Central memory CD8-positive, alpha-beta T cell (primary cell): ENCODE measurements around the gene INSL3.
"Not testable (repeated sequence)": the region's sequence is repeated elsewhere in the genome, so short reads cannot be mapped to it uniquely, and the experiment has no call there.

Source experiments
- ATAC-seq: fragments of 150-1000 bp; cut with Tn5 transposase; replicated peaks from 2 replicates; pipeline ENCODE4 v1.10.0; 2022; ENCODE audit warnings: mild to moderate bottlenecking, moderate FRiP score, moderate number of reproducible peaks; ENCODE audit not compliant: poor library complexity, severe bottlenecking; ENCODE audit errors: extremely low read depth
- DNase-seq, 2 donors: peaks; one replicate each; pipeline ENCODE4 v3.0.0; 2021; ENCODE audit warnings: low spot score in 2 of 2
- H3K27ac Mint-ChIP-seq: one replicate; pipeline ENCODE4 v1.8.0; 2022; ENCODE audit warnings: low read depth, mild to moderate bottlenecking, moderate library complexity, mixed read lengths
- H3K27me3 Mint-ChIP-seq: one replicate; pipeline ENCODE4 v1.8.0; 2022; ENCODE audit warnings: mixed read lengths
- H3K36me3 Mint-ChIP-seq: one replicate; pipeline ENCODE4 v1.8.0; 2022; ENCODE audit warnings: mild to moderate bottlenecking, moderate library complexity, mixed read lengths; ENCODE audit not compliant: insufficient read depth
- H3K4me1 Mint-ChIP-seq: one replicate; pipeline ENCODE4 v1.8.0; 2022; ENCODE audit warnings: mixed read lengths
- H3K4me3 Mint-ChIP-seq: one replicate; pipeline ENCODE4 v1.8.0; 2022; ENCODE audit warnings: mild to moderate bottlenecking, moderate library complexity, mixed read lengths
- H3K9me3 Mint-ChIP-seq: one replicate; pipeline ENCODE4 v1.8.0; 2022; ENCODE audit warnings: mixed read lengths

Gene INSL3

GRCh38 chr19:17783721-17784120 lies 37.6 kb downstream of the INSL3 start:
- peaks cover 25% of the 10 kb centered on the region for H3K36me3 Mint-ChIP-seq
- H3K4me3 Mint-ChIP-seq, result not testable (repeated sequence)

DNA sequence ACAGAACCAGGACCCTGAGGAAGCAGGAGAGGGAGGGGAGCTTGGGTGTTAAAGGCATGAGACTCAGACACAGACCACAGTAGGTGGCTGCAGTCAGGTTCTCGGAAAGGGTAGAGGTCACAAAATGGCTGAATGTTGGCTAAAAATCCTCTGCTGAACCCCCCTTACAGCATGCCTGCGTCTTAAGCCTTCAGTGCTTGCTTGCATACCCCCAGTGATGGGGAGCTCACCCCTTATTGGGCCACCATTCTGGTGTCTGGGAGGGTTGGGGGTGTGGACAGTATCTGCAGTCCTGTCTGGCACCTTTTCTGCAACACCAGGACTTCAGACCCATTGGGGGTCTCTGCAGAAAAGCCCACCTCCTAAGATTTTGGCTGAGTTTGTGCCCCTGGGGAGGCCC lies 40.5 kb downstream of the INSL3 start:
- Mint-ChIP-seq H3K27ac (no peak overlapping the region), H3K9me3 (no peaks in the 10 kb centered on the region), H3K4me1 (peaks cover 5% of the 10 kb centered on the region), H3K27me3 (no peaks in the 10 kb centered on the region), H3K4me3 (no peak overlapping the region), H3K36me3 (peaks cover 25% of the 10 kb centered on the region)
- DNase-seq (no peak), ATAC-seq (no peak)

More at GRCh38 chr19:17783721-17784120, 37.6 kb downstream of the INSL3 start:
- H3K27me3 Mint-ChIP-seq, DNase-seq, ATAC-seq, H3K27ac Mint-ChIP-seq, H3K9me3 Mint-ChIP-seq, H3K4me1 Mint-ChIP-seq: not testable (repeated sequence)

- Mint-ChIP-seq H3K27ac (peak overlapping the region; percentile 73), H3K36me3 (peaks cover 15% of the 10 kb centered on the region), H3K4me3 (no peak overlapping the region), H3K27me3 (no peaks in the 10 kb centered on the region), H3K4me1 (peaks cover 5% of the 10 kb centered on the region), H3K9me3 (no peaks in the 10 kb centered on the region)
- DNase-seq (no peak), ATAC-seq (no peak)
These were observed 42.1 kb downstream of the INSL3 start for GRCh38 chr19:17778968-17779929.

- Mint-ChIP-seq H3K27ac (peak overlapping the region; percentile 73), H3K27me3 (no peaks in the 10 kb centered on the region), H3K9me3 (no peaks in the 10 kb centered on the region), H3K36me3 (peaks cover 12% of the 10 kb centered on the region), H3K4me3 (no peak overlapping the region), H3K4me1 (peaks cover 5% of the 10 kb centered on the region)
- ATAC-seq (no peak), DNase-seq (no peak)
These were observed 42.9 kb downstream of the INSL3 start for GRCh38 chr19:17778251-17778967.

DNA sequence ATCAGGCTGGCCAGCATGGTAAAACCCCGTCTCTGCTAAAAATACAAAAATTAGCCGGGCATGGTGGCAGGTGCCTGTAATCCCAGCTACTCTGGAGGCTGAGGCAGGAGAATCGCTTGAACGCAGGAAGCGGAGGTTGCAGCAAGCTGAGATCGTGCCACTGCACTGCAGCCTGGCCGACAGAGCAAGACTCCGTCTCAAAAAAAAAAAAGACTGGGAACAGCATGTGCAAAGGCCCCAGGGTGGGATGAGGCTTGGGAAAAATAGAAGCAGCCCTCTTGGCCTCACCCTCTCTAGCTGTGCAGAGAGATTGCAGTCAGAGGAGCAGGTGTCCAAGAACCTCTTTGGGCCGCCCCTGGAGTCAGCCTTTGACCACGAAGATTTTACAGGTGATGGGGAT lies 43.5 kb downstream of the INSL3 start:
- H3K9me3 Mint-ChIP-seq, DNase-seq, H3K4me3 Mint-ChIP-seq, ATAC-seq, H3K4me1 Mint-ChIP-seq, H3K27me3 Mint-ChIP-seq: not testable (repeated sequence)
- peaks cover 15% of the 10 kb centered on the region for H3K36me3 Mint-ChIP-seq
- H3K27ac Mint-ChIP-seq, result peak overlapping the region; percentile 36

- H3K9me3 Mint-ChIP-seq, result no peaks in the 10 kb centered on the region
- H3K27ac Mint-ChIP-seq, result no peak overlapping the region
- no peak overlapping the region for H3K4me3 Mint-ChIP-seq
- peaks cover 19% of the 10 kb centered on the region for H3K36me3 Mint-ChIP-seq
- DNase-seq (no peak), ATAC-seq (peak; percentile 59)
- H3K27me3 Mint-ChIP-seq, result no peaks in the 10 kb centered on the region
- peaks cover 5% of the 10 kb centered on the region for H3K4me1 Mint-ChIP-seq
These were observed 45.1 kb downstream of the INSL3 start for GRCh38 chr19:17775991-17776803.

DNA sequence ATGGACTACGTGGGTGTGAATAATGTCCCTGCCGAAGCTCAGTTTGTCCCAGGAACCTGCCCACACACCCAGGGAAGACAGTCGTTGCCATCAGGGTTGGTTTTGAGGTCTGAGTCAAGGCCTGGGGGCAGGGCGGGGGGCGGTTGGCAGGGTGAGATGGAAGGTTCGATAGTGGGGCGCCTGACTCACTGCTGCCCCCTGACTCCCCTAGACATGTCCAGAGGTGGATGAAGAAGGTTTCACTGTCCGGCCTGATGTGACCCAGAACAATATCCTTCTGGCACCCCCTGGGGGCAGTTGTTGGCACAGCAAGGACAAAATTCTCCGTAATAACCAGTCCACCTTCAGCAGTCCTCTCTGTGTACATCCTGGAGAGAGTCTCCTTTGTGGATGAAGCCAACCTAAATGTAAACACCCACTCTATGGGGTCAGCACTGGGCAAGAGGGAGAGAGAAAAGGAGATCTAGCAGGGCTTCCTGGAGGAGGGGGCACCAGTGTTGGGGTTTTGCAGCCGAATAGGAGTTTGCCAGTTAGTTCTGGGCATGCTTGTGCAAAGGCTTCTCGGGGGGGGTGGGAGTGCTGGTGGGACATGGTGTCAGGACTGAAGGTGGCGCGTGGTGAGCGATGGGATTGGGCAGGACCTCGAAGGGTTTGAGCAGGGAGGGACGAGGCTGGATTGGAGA lies 45.9 kb downstream of the INSL3 start:
- peak in 1 of 2 donors; percentile 25 for DNase-seq
- Mint-ChIP-seq H3K9me3 (no peaks in the 10 kb centered on the region), H3K36me3 (peaks cover 26% of the 10 kb centered on the region), H3K27ac (no peak overlapping the region), H3K27me3 (no peaks in the 10 kb centered on the region), H3K4me1 (peaks cover 5% of the 10 kb centered on the region), H3K4me3 (no peak overlapping the region)
- no peak for ATAC-seq

- Mint-ChIP-seq H3K27me3 (no peaks in the 10 kb centered on the region), H3K36me3 (peaks cover 47% of the 10 kb centered on the region), H3K9me3 (no peaks in the 10 kb centered on the region), H3K4me3 (no peak overlapping the region), H3K27ac (no peak overlapping the region), H3K4me1 (no peaks in the 10 kb centered on the region)
- no peak for ATAC-seq
- DNase-seq, result no peak
These were observed 49.1 kb downstream of the INSL3 start for GRCh38 chr19:17772172-17772571.

- DNase-seq (no peak), ATAC-seq (no peak)
- H3K36me3 Mint-ChIP-seq, result peaks cover 54% of the 10 kb centered on the region
- H3K27me3 Mint-ChIP-seq, result no peaks in the 10 kb centered on the region
- no peaks in the 10 kb centered on the region for H3K4me1 Mint-ChIP-seq
- no peak overlapping the region for H3K4me3 Mint-ChIP-seq
- H3K27ac Mint-ChIP-seq, result no peak overlapping the region
- H3K9me3 Mint-ChIP-seq, result no peaks in the 10 kb centered on the region
These were observed 50.7 kb downstream of the INSL3 start for GRCh38 chr19:17770613-17771012.

GRCh38 chr19:17767559-17767958 lies 53.8 kb downstream of the INSL3 start:
- Mint-ChIP-seq H3K9me3 (no peaks in the 10 kb centered on the region), H3K36me3 (peaks cover 78% of the 10 kb centered on the region), H3K27ac (no peak overlapping the region), H3K27me3 (no peaks in the 10 kb centered on the region), H3K4me1 (no peaks in the 10 kb centered on the region), H3K4me3 (no peak overlapping the region)
- no peak for DNase-seq
- ATAC-seq, result no peak

DNA sequence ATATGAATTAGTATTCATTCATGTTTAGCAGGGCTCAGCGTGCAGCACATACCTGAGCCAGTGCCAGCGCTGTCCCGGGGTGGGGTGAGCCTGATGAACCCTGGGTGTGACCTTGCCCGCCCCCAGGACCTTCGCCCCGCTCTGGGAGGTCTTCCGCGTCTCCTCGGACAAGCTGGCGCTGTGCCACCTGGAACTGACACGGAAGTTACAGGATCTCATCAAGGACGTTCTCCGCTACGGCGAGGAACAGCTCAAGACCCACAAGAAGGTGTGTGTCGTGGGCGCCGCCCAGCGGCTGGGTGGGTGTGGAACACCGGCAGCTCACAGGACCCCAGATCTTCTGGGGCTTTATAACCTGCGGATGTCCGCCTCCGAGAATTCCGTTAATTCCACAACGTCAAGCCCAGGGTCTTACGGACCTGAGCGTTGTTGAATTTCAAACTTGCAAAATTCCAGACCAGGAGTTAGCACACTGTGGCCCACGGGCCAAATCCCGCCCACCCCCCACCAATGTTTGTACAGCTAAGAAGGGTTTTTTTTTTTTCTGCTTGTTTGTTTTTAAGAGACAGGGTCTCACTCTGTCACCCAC lies 54.7 kb downstream of the INSL3 start:
- Mint-ChIP-seq H3K27me3 (no peaks in the 10 kb centered on the region), H3K27ac (no peak overlapping the region), H3K36me3 (peaks cover 76% of the 10 kb centered on the region), H3K4me1 (no peaks in the 10 kb centered on the region), H3K9me3 (no peaks in the 10 kb centered on the region), H3K4me3 (no peak overlapping the region)
- ATAC-seq (no peak), DNase-seq (no peak)
